PFSK-1 (cell line): ENCODE results near the gene MAGI2.

Experiments
- FOXP2 ChIP-seq: optimal IDR thresholded peaks from 2 replicates; pipeline ENCODE3; 2011; ENCODE audit warnings: borderline replicate concordance, control low read depth, inconsistent platforms; ENCODE audit not compliant: insufficient read depth; ENCODE audit errors: extremely low read length, extremely low read depth
- POLR2AphosphoS5 ChIP-seq: IDR thresholded peaks from 2 replicates; pipeline ENCODE4 v1.6.1; 2012; ENCODE audit warnings: low read depth, mild to moderate bottlenecking, control low read depth, low read length, moderate library complexity
- REST ChIP-seq, 2 experiments: IDR thresholded peaks; 2 replicates each; pipeline versions ENCODE4 v1.6.1 to v1.8.0; 2011 to 2012; ENCODE audit warnings: low read depth in 2 of 2, low read length in 2 of 2, control low read depth in 1 of 2, inconsistent platforms in 1 of 2, mild to moderate bottlenecking in 1 of 2, moderate library complexity in 1 of 2; ENCODE audit not compliant: insufficient read depth in 1 of 2
- SIN3A ChIP-seq: IDR thresholded peaks from 2 replicates; pipeline ENCODE4 v1.6.1; 2012; ENCODE audit warnings: mild to moderate bottlenecking, low read length, moderate library complexity, borderline replicate concordance; ENCODE audit not compliant: insufficient read depth
- TAF1 ChIP-seq: IDR thresholded peaks from 2 replicates; pipeline ENCODE4 v1.6.1; 2012; ENCODE audit warnings: low read length, control low read depth, borderline replicate concordance; ENCODE audit not compliant: insufficient read depth

MAGI2 gene

GRCh38 chr7:79091011-79091410 is 362.5 kb downstream of the MAGI2 start:
- TF ChIP-seq POLR2AphosphoS5 (no peak), TAF1 (no peak), SIN3A (no peak), FOXP2 (no peak), REST (IDR thresholded peaks at IDR 0.05; ENCODE audit: insufficient read depth in 1 of 2, low read depth in 2 of 2, low read length in 2 of 2) (no peak)

- no peak for TF ChIP-seq POLR2AphosphoS5
- no peak for TF ChIP-seq REST (IDR thresholded peaks at IDR 0.05; ENCODE audit: insufficient read depth in 1 of 2, low read depth in 2 of 2, low read length in 2 of 2)
- no peak for TF ChIP-seq TAF1
- TF ChIP-seq SIN3A, result no peak
- no peak for TF ChIP-seq FOXP2
Observed at GRCh38 chr7:79090543-79090942, 362.9 kb downstream of the MAGI2 start.

- TF ChIP-seq POLR2AphosphoS5 (no peak), REST (IDR thresholded peaks at IDR 0.05; ENCODE audit: insufficient read depth in 1 of 2, low read depth in 2 of 2, low read length in 2 of 2) (no peak), TAF1 (no peak), FOXP2 (no peak), SIN3A (no peak)
Observed at GRCh38 chr7:79084423-79084822, 369.0 kb downstream of the MAGI2 start.

GRCh38 chr7:79079919-79080554 is 373.4 kb downstream of the MAGI2 start:
- no peak for TF ChIP-seq FOXP2
- TF ChIP-seq REST (IDR thresholded peaks at IDR 0.05; ENCODE audit: insufficient read depth in 1 of 2, low read depth in 2 of 2, low read length in 2 of 2), result no peak
- no peak for TF ChIP-seq TAF1
- TF ChIP-seq SIN3A, result no peak
- TF ChIP-seq POLR2AphosphoS5, result no peak
